MCF 10A (cell line): ENCODE data around the gene TBC1D14. TPM values are rescaled to one million over a fixed set of nuclear protein-coding genes. Genes with fewer than 3 reads are reported as not detected.

ENCODE experiments used
- BruUV-seq: library from RNA; stranded (reverse); fragments of 400-500 nt; replicated peaks from 2 replicates; lab custom pipeline; 2021; lab: Mats Ljungman, UMichigan
- CTCF ChIA-PET: fragments of 300-600 bp; sonication (Branson Sonifier 250); formaldehyde crosslinking; extraction: SDS; loops from one replicate; lab custom pipeline; 2021; ENCODE audit warnings: antibody characterized with exemption, inconsistent platforms; lab: Yijun Ruan, JAX
- POLR2A ChIA-PET: fragments of 300-600, 350-650 bp; sonication (Branson Sonifier 250); formaldehyde crosslinking; extraction: SDS; loops from one replicate; lab custom pipeline; 2020; ENCODE audit warnings: antibody characterized with exemption, inconsistent platforms; lab: Yijun Ruan, JAX
- DNase-seq: peaks from one replicate; pipeline ENCODE4 v3.0.0-alpha.2; 2018; ENCODE audit not compliant: unreplicated experiment
- H3K27ac Mint-ChIP-seq: one replicate; pipeline ENCODE4 v1.8.0; 2022; ENCODE audit warnings: mild to moderate bottlenecking, low read depth, mixed read lengths; ENCODE audit not compliant: unreplicated experiment
- H3K27me3 Mint-ChIP-seq: one replicate; pipeline ENCODE4 v1.8.0; 2022; ENCODE audit warnings: mixed read lengths; ENCODE audit not compliant: insufficient read depth, unreplicated experiment
- H3K36me3 Mint-ChIP-seq: one replicate; pipeline ENCODE4 v1.8.0; 2022; ENCODE audit warnings: mild to moderate bottlenecking, moderate library complexity, mixed read lengths; ENCODE audit not compliant: insufficient read depth, unreplicated experiment
- H3K4me1 Mint-ChIP-seq: one replicate; pipeline ENCODE4 v1.8.0; 2022; ENCODE audit warnings: mixed read lengths; ENCODE audit not compliant: insufficient read depth, unreplicated experiment
- H3K4me3 Mint-ChIP-seq: one replicate; pipeline ENCODE4 v1.8.0; 2022; ENCODE audit warnings: mild to moderate bottlenecking, moderate library complexity, mixed read lengths; ENCODE audit not compliant: unreplicated experiment
- H3K9me3 Mint-ChIP-seq: one replicate; pipeline ENCODE4 v1.8.0; 2022; ENCODE audit warnings: mixed read lengths; ENCODE audit not compliant: unreplicated experiment
- intact Hi-C: fragments of 100-400 bp; cut with micrococcal nuclease; formaldehyde crosslinking; loops from 2 replicates; pipeline ENCODE4 v1.14.1; 2022
- total RNA-seq: library from RNA; stranded (reverse); gene quantifications from 2 replicates; pipeline ENCODE4 v1.2.3, GENCODE V29; 2022
- TF ChIP-seq, protein P1 (sequence below): fragments of 200-600 bp; IDR thresholded peaks from one replicate; pipeline ENCODE4 v1.8.0; 2022; ENCODE audit warnings: antibody characterized with exemption, mild to moderate bottlenecking; ENCODE audit not compliant: unreplicated experiment

TBC1D14 gene
- total RNA-seq, 1 experiment from 2014 or later: 55.1 TPM

DNA sequence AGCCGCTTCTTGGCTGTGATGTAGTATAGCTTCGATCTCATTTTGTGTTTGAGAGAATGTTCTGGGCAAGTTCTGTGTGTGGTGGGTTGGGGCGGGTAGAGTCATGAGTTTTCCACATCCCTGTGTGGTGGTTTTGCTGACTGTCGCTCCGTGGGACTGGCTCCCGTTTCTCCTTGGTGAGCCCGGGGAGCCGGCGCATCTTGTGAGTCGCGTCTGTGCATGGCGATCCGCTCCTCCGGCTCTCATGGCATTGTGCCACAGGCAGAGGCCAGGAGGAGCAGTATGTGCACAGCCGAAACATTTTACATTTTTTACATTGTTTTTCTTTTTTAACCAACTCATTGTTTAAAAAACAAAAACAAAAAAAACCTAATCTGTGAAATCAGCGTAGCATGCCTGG lies 27.7 kb upstream of the TBC1D14 start:
- ChIA-PET CTCF (interaction anchor here (2.4 to 6.7 kb wide), 2 partner anchors 8 to 162 kb away, joined by 9 to 67 read pairs; no protein-coding TSS in a partner anchor), POLR2A (no interaction called here)
- BruUV-seq: no TSS peak
- no peaks in the 10 kb centered on the region for H3K27me3 Mint-ChIP-seq
- TF ChIP-seq, protein P1, sequence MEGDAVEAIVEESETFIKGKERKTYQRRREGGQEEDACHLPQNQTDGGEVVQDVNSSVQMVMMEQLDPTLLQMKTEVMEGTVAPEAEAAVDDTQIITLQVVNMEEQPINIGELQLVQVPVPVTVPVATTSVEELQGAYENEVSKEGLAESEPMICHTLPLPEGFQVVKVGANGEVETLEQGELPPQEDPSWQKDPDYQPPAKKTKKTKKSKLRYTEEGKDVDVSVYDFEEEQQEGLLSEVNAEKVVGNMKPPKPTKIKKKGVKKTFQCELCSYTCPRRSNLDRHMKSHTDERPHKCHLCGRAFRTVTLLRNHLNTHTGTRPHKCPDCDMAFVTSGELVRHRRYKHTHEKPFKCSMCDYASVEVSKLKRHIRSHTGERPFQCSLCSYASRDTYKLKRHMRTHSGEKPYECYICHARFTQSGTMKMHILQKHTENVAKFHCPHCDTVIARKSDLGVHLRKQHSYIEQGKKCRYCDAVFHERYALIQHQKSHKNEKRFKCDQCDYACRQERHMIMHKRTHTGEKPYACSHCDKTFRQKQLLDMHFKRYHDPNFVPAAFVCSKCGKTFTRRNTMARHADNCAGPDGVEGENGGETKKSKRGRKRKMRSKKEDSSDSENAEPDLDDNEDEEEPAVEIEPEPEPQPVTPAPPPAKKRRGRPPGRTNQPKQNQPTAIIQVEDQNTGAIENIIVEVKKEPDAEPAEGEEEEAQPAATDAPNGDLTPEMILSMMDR: no peak
- H3K27ac Mint-ChIP-seq: no peak overlapping the region
- no peak for DNase-seq
- peaks cover 6% of the 10 kb centered on the region for H3K4me1 Mint-ChIP-seq
- H3K9me3 Mint-ChIP-seq: no peaks in the 10 kb centered on the region
- no peak overlapping the region for H3K4me3 Mint-ChIP-seq
- intact Hi-C loops: no loop called here
- peaks cover 60% of the 10 kb centered on the region for H3K36me3 Mint-ChIP-seq

DNA sequence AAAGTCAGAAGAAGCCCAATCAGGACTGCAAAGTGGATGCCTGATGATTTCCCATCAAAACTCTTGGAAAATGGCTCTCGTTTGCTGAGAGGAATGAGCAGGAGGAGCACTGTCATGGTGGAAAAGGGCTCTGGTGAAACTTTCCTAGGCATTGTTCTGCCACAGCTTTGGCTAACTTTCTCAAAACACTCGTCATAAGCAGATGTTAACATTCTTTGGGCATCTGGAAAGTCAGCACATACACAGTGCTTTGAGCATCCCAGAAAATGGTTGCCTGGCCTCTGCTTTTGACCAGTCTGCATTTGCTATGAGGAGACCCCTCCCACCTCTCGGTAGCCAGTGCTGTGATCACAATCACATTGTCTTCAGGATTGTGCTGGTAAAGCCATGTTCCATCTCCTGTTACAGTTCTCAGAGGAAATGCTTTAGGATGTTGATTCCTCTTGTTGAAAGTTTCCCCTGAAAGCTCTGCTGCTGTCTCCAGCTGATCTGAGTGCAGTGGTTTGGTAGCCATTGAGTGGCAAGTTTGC lies 25.2 kb upstream of the TBC1D14 start:
- no TSS peak for BruUV-seq
- Mint-ChIP-seq H3K36me3 (peaks cover 49% of the 10 kb centered on the region), H3K27me3 (no peaks in the 10 kb centered on the region), H3K9me3 (no peaks in the 10 kb centered on the region), H3K4me3 (no peak overlapping the region), H3K27ac (no peak overlapping the region), H3K4me1 (peaks cover 6% of the 10 kb centered on the region)
- TF ChIP-seq, protein P1: no peak
- no peak for DNase-seq
- intact Hi-C loops: no loop called here
- ChIA-PET POLR2A (interaction anchor here (0.6 to 1.5 kb wide), 5 partner anchors 20 to 174 kb away, joined by 3 to 5 read pairs (median 3); partner anchors contain the start of gene MRFAP1L1), CTCF (interaction anchor here (0.6 to 6.7 kb wide), 6 partner anchors 11 to 662 kb away, joined by 3 to 67 read pairs (median 6); partner anchors contain the start of gene BLOC1S4)

DNA sequence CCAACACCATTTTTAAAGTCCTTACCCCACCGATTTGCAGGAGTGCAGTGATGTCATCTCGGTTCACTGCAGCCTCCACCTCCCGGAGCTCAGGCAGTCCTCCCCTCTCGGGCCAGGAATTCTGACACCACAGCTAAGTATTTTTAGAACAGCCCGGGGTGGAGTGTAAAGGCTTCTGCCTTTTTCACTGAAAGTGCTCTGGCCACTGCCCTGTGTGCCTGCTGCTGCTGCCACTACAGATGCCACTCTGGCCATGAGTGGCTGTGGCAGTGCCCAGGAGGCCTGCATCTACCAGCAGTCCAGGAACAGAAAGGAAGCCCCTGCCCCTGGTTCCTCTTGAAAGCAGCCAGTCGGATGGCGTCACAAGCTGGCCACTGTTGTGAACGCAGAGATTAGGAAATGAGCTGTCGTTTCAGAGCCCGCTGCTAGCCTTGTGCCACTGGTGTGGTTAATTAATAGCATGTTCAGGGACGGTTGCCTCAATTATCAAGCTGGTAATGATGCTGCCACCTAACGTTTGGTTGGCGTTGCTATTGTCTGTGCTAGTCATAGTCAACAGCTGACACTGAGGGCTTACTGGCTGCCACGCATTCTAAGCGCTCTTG lies 23.6 kb upstream of the TBC1D14 start:
- DNase-seq: peak; percentile 58
- Mint-ChIP-seq H3K36me3 (peaks cover 35% of the 10 kb centered on the region), H3K4me3 (no peak overlapping the region), H3K9me3 (no peaks in the 10 kb centered on the region), H3K27ac (no peak overlapping the region), H3K27me3 (no peaks in the 10 kb centered on the region), H3K4me1 (peaks cover 6% of the 10 kb centered on the region)
- TF ChIP-seq, protein P1: no peak
- BruUV-seq: no TSS peak
- ChIA-PET CTCF (interaction anchor here (0.6 to 6.7 kb wide), 11 partner anchors 11 to 211 kb away, joined by 3 to 67 read pairs (median 5); no protein-coding TSS in a partner anchor), POLR2A (interaction anchor here (0.7 to 1.9 kb wide), 6 partner anchors 27 to 212 kb away, joined by 3 to 7 read pairs (median 3); partner anchors contain the start of gene TADA2B)
- intact Hi-C loops: no loop called here

DNA sequence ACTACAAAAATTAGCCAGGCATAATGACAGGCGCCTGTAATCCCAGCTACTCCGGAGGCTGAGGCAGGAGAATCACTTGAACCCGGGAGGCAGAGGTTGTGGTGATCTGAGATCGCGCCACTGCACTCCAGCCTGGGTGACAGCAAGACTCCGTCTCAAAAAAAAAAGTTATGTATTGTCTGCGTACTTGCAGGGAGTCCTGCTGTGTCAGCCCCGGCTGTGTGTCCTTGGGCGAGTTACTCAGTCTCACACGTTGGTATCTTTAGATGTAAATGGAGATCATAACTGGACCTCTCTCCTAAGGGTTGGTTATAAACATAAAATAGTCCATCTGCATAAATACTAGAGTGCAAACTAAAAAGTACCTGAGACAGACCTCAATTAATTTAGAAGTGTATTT lies 22.7 kb upstream of the TBC1D14 start:
- no peak for DNase-seq
- Mint-ChIP-seq H3K27me3 (no peaks in the 10 kb centered on the region), H3K9me3 (no peaks in the 10 kb centered on the region), H3K36me3 (peaks cover 27% of the 10 kb centered on the region), H3K4me1 (peaks cover 7% of the 10 kb centered on the region), H3K4me3 (no peak overlapping the region), H3K27ac (no peak overlapping the region)
- TF ChIP-seq, protein P1: no peak
- BruUV-seq: no TSS peak
- ChIA-PET CTCF (interaction anchor here (1.8 to 6.7 kb wide), 3 partner anchors 11 to 167 kb away, joined by 6 to 67 read pairs (median 7); no protein-coding TSS in a partner anchor), POLR2A (interaction anchor here (0.7 to 1.9 kb wide), 6 partner anchors 22 to 889 kb away, joined by 3 to 7 read pairs (median 3); a partner anchor contains a TSS)
- intact Hi-C loops: no loop called here
